ENCODE measurements around the gene SLBP. TPM values are rescaled to one million over a fixed set of nuclear protein-coding genes. Genes with fewer than 3 reads are reported as not detected.

SLBP gene
- polyA plus RNA-seq, 1 experiment, result 72.0 TPM

- peak; percentile 41 for DNase-seq (ENCODE audit: low read depth, low spot score)
- H3K9me3 ChIP-seq (ENCODE audit: control insufficient read depth, insufficient read depth, low read length), result no peaks in the 10 kb centered on the region; the same call in 1 of the 2 replicates
- peak within 1 kb of the TSS; percentile 62 for H3K4me3 ChIP-seq (ENCODE audit: low read depth, low read length)
- peak within 1 kb of the TSS; percentile 71 for H3K27ac ChIP-seq (ENCODE audit: low read depth, low read length)
- CTCF ChIA-PET, result interaction anchor here (2.3 kb wide), 1 partner anchor 9 kb away, joined by 11 read pairs; no protein-coding TSS in a partner anchor
- POLR2A ChIA-PET, result no interaction called here
- no peaks in the 10 kb centered on the region for H3K27me3 ChIP-seq (ENCODE audit: control insufficient read depth, insufficient read depth, low read length)
- TF ChIP-seq CTCF (IDR thresholded peaks at IDR 0.05; ENCODE audit: low read depth, low read length), result no peak
Measured at GRCh38 chr4:1683736-1684505, 28.2 kb downstream of the SLBP start, which contains the start of gene FAM53A. FAM53A (minus strand) TSS chr4:1684313; CDS start chr4:1668741, 15,572 bp downstream.

GRCh38 chr4:1683261-1683735, 28.8 kb downstream of the SLBP start:
- Histone ChIP-seq H3K27me3 (ENCODE audit: control insufficient read depth, insufficient read depth, low read length) (no peaks in the 10 kb centered on the region), H3K27ac (ENCODE audit: low read depth, low read length) (peak overlapping the region; percentile 71), H3K9me3 (ENCODE audit: control insufficient read depth, insufficient read depth, low read length) (no peaks in the 10 kb centered on the region; the same call in 1 of the 2 replicates), H3K4me3 (ENCODE audit: low read depth, low read length) (peak overlapping the region; percentile 62)
- ChIA-PET POLR2A (no interaction called here), CTCF (interaction anchor here (0.6 to 2.3 kb wide), 2 partner anchors 10 to 43 kb away, joined by 3 to 11 read pairs; no protein-coding TSS in a partner anchor)
- no peak for TF ChIP-seq CTCF (IDR thresholded peaks at IDR 0.05; ENCODE audit: low read depth, low read length)
- DNase-seq (ENCODE audit: low read depth, low spot score), result peak; percentile 69

GRCh38 chr4:1682860-1683259, 29.3 kb downstream of the SLBP start:
- ChIA-PET POLR2A (no interaction called here), CTCF (interaction anchor here (0.6 to 2.3 kb wide), 2 partner anchors 10 to 44 kb away, joined by 3 to 11 read pairs; no protein-coding TSS in a partner anchor)
- DNase-seq (ENCODE audit: low read depth, low spot score), result no peak
- H3K9me3 ChIP-seq (ENCODE audit: control insufficient read depth, insufficient read depth, low read length), result no peaks in the 10 kb centered on the region; the same call in 1 of the 2 replicates
- TF ChIP-seq CTCF (IDR thresholded peaks at IDR 0.05; ENCODE audit: low read depth, low read length), result no peak
- no peaks in the 10 kb centered on the region for H3K27me3 ChIP-seq (ENCODE audit: control insufficient read depth, insufficient read depth, low read length)
- H3K4me3 ChIP-seq (ENCODE audit: low read depth, low read length), result peak overlapping the region; percentile 62
- H3K27ac ChIP-seq (ENCODE audit: low read depth, low read length), result peak overlapping the region; percentile 71

- ChIA-PET CTCF (interaction anchor here (2.2 kb wide), 1 partner anchor 15 kb away, joined by 8 read pairs; no protein-coding TSS in a partner anchor), POLR2A (no interaction called here)
- Histone ChIP-seq H3K27ac (ENCODE audit: low read depth, low read length) (no peak overlapping the region), H3K27me3 (ENCODE audit: control insufficient read depth, insufficient read depth, low read length) (no peaks in the 10 kb centered on the region), H3K9me3 (ENCODE audit: control insufficient read depth, insufficient read depth, low read length) (no peaks in the 10 kb centered on the region; the same call in 1 of the 2 replicates), H3K4me3 (ENCODE audit: low read depth, low read length) (no peak overlapping the region)
- no peak for TF ChIP-seq CTCF (IDR thresholded peaks at IDR 0.05; ENCODE audit: low read depth, low read length)
- DNase-seq (ENCODE audit: low read depth, low spot score), result no peak
Measured at GRCh38 chr4:1678244-1678643, 33.9 kb downstream of the SLBP start.
